Measurements from ENCODE around the gene CREB3L2.

The CREB3L2 gene

GRCh38 chr7:138023618-138024342, 21.9 kb upstream of the CREB3L2 start:
- H3K4me3 ChIP-seq (ENCODE audit: insufficient read depth in 1 of 2, low read depth in 1 of 2, low read length in 2 of 2) = no peak overlapping the region
- no peak overlapping the region for H2BK15ac ChIP-seq (ENCODE audit: low read depth, poor library complexity, severe bottlenecking)
- no peak overlapping the region for H3K4me2 ChIP-seq (ENCODE audit: low read length, poor library complexity, severe bottlenecking)
- no peaks in the 10 kb centered on the region for H3K79me1 ChIP-seq (replicated peaks; ENCODE audit: low read length, poor library complexity, severe bottlenecking)
- no peak overlapping the region for H2AK5ac ChIP-seq (ENCODE audit: low read length, severe bottlenecking)
- no peak overlapping the region for H2BK12ac ChIP-seq (ENCODE audit: low read length in 2 of 2)
- H3K27me3 ChIP-seq (ENCODE audit: control insufficient read depth in 1 of 2, insufficient read depth in 1 of 2, low read length in 2 of 2) = no peaks in the 10 kb centered on the region
- no peak overlapping the region for H3K23ac ChIP-seq (ENCODE audit: low read length in 2 of 2)
- H4K91ac ChIP-seq (ENCODE audit: low read length) = no peak overlapping the region
- H3K14ac ChIP-seq (ENCODE audit: low read length in 2 of 2) = no peak overlapping the region
- WGBS = 96% methylated on average over 3 of the region's 3 CpGs
- no peak overlapping the region for H2BK120ac ChIP-seq (ENCODE audit: low read depth, low read length)
- no peaks in the 10 kb centered on the region for H3K9me3 ChIP-seq (ENCODE audit: control insufficient read depth, low read length)
- no peak overlapping the region for H3K4ac ChIP-seq (ENCODE audit: low read depth in 1 of 2, low read length in 2 of 2)
- H2AFZ ChIP-seq (ENCODE audit: low read depth, low read length) = no peak overlapping the region
- H3K9ac ChIP-seq (ENCODE audit: low read length) = no peak overlapping the region
- no peaks in the 10 kb centered on the region for H3K4me1 ChIP-seq (ENCODE audit: control insufficient read depth, insufficient read depth, low read depth, low read length)
- no peak overlapping the region for H4K8ac ChIP-seq (ENCODE audit: low read length)
- no peak for DNase-seq
- H3K18ac ChIP-seq (ENCODE audit: low read depth in 1 of 2, low read length in 2 of 2) = no peak overlapping the region
- no peak overlapping the region for H3K27ac ChIP-seq (ENCODE audit: low read length, poor library complexity, severe bottlenecking)
- no peaks in the 10 kb centered on the region for H3K36me3 ChIP-seq (ENCODE audit: control insufficient read depth in 1 of 2, insufficient read depth in 2 of 2, low read depth in 1 of 2, low read length in 2 of 2)
- no peak overlapping the region for H2BK5ac ChIP-seq (ENCODE audit: low read depth, low read length, poor library complexity, severe bottlenecking)

- H2AFZ ChIP-seq (ENCODE audit: low read depth, low read length) = no peak overlapping the region
- no peak overlapping the region for H3K18ac ChIP-seq (ENCODE audit: low read depth in 1 of 2, low read length in 2 of 2)
Observed at GRCh38 chr7:138021889-138022288, 20.0 kb upstream of the CREB3L2 start.

DNA sequence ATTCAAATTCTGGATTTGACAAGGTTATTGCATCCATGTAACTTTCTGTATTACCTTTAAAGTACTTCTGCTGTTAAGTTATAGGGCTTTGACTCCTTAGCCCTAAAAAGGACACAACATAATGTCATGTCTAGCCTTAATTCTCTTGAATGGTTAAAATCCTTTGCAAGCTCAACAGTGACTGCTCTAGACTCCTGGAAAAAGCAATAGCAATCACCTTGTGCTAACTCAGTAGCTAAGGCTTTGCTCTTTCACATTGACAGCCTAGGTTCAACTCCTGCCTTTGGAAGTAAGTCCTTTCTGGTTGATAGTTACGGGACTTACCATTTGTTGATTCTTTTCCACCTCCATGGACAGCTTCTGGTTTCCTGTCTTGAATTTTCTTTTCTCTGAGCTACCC, 16.1 kb upstream of the CREB3L2 start:
- Histone ChIP-seq H3K9ac (ENCODE audit: low read length) (no peak overlapping the region), H3K4me1 (ENCODE audit: control insufficient read depth, insufficient read depth, low read depth, low read length) (no peaks in the 10 kb centered on the region), H2BK120ac (ENCODE audit: low read depth, low read length) (no peak overlapping the region), H2BK12ac (ENCODE audit: low read length in 2 of 2) (no peak overlapping the region), H3K4ac (ENCODE audit: low read depth in 1 of 2, low read length in 2 of 2) (no peak overlapping the region), H3K27ac (ENCODE audit: low read length, poor library complexity, severe bottlenecking) (no peak overlapping the region), H3K23ac (ENCODE audit: low read length in 2 of 2) (no peak overlapping the region), H3K18ac (ENCODE audit: low read depth in 1 of 2, low read length in 2 of 2) (no peak overlapping the region), H2BK5ac (ENCODE audit: low read depth, low read length, poor library complexity, severe bottlenecking) (no peak overlapping the region), H3K27me3 (ENCODE audit: control insufficient read depth in 1 of 2, insufficient read depth in 1 of 2, low read length in 2 of 2) (no peaks in the 10 kb centered on the region), H2AK5ac (ENCODE audit: low read length, severe bottlenecking) (no peak overlapping the region), H3K36me3 (ENCODE audit: control insufficient read depth in 1 of 2, insufficient read depth in 2 of 2, low read depth in 1 of 2, low read length in 2 of 2) (no peaks in the 10 kb centered on the region), H3K14ac (ENCODE audit: low read length in 2 of 2) (no peak overlapping the region), H2AFZ (ENCODE audit: low read depth, low read length) (no peak overlapping the region), H4K91ac (ENCODE audit: low read length) (no peak overlapping the region), H3K4me3 (ENCODE audit: insufficient read depth in 1 of 2, low read depth in 1 of 2, low read length in 2 of 2) (no peak overlapping the region), H3K79me1 (replicated peaks; ENCODE audit: low read length, poor library complexity, severe bottlenecking) (no peaks in the 10 kb centered on the region), H2BK15ac (ENCODE audit: low read depth, poor library complexity, severe bottlenecking) (no peak overlapping the region), H4K8ac (ENCODE audit: low read length) (no peak overlapping the region), H3K4me2 (ENCODE audit: low read length, poor library complexity, severe bottlenecking) (no peak overlapping the region), H3K9me3 (ENCODE audit: control insufficient read depth, low read length) (no peaks in the 10 kb centered on the region)
- no peak for DNase-seq
- WGBS = 96% methylated on average over 1 of the region's 1 CpG

More at GRCh38 chr7:138021889-138022288, 20.0 kb upstream of the CREB3L2 start:
- no peak overlapping the region for H3K14ac ChIP-seq (ENCODE audit: low read length in 2 of 2)
- H3K4ac ChIP-seq (ENCODE audit: low read depth in 1 of 2, low read length in 2 of 2) = no peak overlapping the region
- no peak for DNase-seq
- H4K8ac ChIP-seq (ENCODE audit: low read length) = no peak overlapping the region
- H2BK12ac ChIP-seq (ENCODE audit: low read length in 2 of 2) = no peak overlapping the region
- no peak overlapping the region for H3K4me2 ChIP-seq (ENCODE audit: low read length, poor library complexity, severe bottlenecking)
- H2BK120ac ChIP-seq (ENCODE audit: low read depth, low read length) = no peak overlapping the region
- H3K9me3 ChIP-seq (ENCODE audit: control insufficient read depth, low read length) = no peaks in the 10 kb centered on the region
- no peak overlapping the region for H2BK5ac ChIP-seq (ENCODE audit: low read depth, low read length, poor library complexity, severe bottlenecking)
- no peak overlapping the region for H3K4me3 ChIP-seq (ENCODE audit: insufficient read depth in 1 of 2, low read depth in 1 of 2, low read length in 2 of 2)
- no peak overlapping the region for H3K27ac ChIP-seq (ENCODE audit: low read length, poor library complexity, severe bottlenecking)
- no peaks in the 10 kb centered on the region for H3K27me3 ChIP-seq (ENCODE audit: control insufficient read depth in 1 of 2, insufficient read depth in 1 of 2, low read length in 2 of 2)
- no peak overlapping the region for H2AK5ac ChIP-seq (ENCODE audit: low read length, severe bottlenecking)
- no peak overlapping the region for H3K9ac ChIP-seq (ENCODE audit: low read length)
- no peaks in the 10 kb centered on the region for H3K79me1 ChIP-seq (replicated peaks; ENCODE audit: low read length, poor library complexity, severe bottlenecking)
- no peak overlapping the region for H2BK15ac ChIP-seq (ENCODE audit: low read depth, poor library complexity, severe bottlenecking)
- H3K36me3 ChIP-seq (ENCODE audit: control insufficient read depth in 1 of 2, insufficient read depth in 2 of 2, low read depth in 1 of 2, low read length in 2 of 2) = no peaks in the 10 kb centered on the region
- no peak overlapping the region for H3K23ac ChIP-seq (ENCODE audit: low read length in 2 of 2)
- no peaks in the 10 kb centered on the region for H3K4me1 ChIP-seq (ENCODE audit: control insufficient read depth, insufficient read depth, low read depth, low read length)
- H4K91ac ChIP-seq (ENCODE audit: low read length) = no peak overlapping the region
- 90% methylated on average over 2 of the region's 6 CpGs for WGBS

DNA sequence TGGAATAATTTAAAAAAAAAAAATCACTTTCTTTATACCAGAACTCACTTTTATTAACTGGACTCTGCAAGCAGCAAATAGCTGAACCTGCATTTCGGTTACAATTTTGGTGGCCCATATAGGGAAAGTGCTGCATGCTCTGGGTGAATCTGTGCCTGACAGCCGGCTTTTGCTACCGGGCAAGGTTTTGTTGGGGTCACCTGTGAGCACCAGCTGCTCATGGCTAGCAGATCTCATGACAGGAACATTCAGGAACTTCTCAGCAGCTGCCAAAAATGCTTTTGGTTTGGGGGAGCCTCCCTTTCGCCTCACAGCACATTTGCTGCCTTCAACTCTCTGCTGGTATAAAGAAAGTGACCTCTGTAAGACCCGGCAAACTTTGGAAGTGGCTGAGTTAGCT, 13.2 kb upstream of the CREB3L2 start:
- H3K9me3 ChIP-seq (ENCODE audit: control insufficient read depth, low read length) = no peaks in the 10 kb centered on the region
- no peaks in the 10 kb centered on the region for H3K79me1 ChIP-seq (replicated peaks; ENCODE audit: low read length, poor library complexity, severe bottlenecking)
- no peak overlapping the region for H2BK12ac ChIP-seq (ENCODE audit: low read length in 2 of 2)
- H3K23ac ChIP-seq (ENCODE audit: low read length in 2 of 2) = no peak overlapping the region
- no peak overlapping the region for H2BK15ac ChIP-seq (ENCODE audit: low read depth, poor library complexity, severe bottlenecking)
- H3K4me2 ChIP-seq (ENCODE audit: low read length, poor library complexity, severe bottlenecking) = no peak overlapping the region
- no peak overlapping the region for H3K14ac ChIP-seq (ENCODE audit: low read length in 2 of 2)
- 82% methylated on average over 5 of the region's 5 CpGs for WGBS
- no peak overlapping the region for H3K4ac ChIP-seq (ENCODE audit: low read depth in 1 of 2, low read length in 2 of 2)
- no peak overlapping the region for H4K8ac ChIP-seq (ENCODE audit: low read length)
- H2AFZ ChIP-seq (ENCODE audit: low read depth, low read length) = no peak overlapping the region
- H3K27me3 ChIP-seq (ENCODE audit: control insufficient read depth in 1 of 2, insufficient read depth in 1 of 2, low read length in 2 of 2) = no peaks in the 10 kb centered on the region
- no peak overlapping the region for H2BK5ac ChIP-seq (ENCODE audit: low read depth, low read length, poor library complexity, severe bottlenecking)
- H3K27ac ChIP-seq (ENCODE audit: low read length, poor library complexity, severe bottlenecking) = no peak overlapping the region
- no peak overlapping the region for H3K4me3 ChIP-seq (ENCODE audit: insufficient read depth in 1 of 2, low read depth in 1 of 2, low read length in 2 of 2)
- no peak overlapping the region for H3K9ac ChIP-seq (ENCODE audit: low read length)
- H4K91ac ChIP-seq (ENCODE audit: low read length) = no peak overlapping the region
- no peak overlapping the region for H2BK120ac ChIP-seq (ENCODE audit: low read depth, low read length)
- DNase-seq = no peak
- H3K4me1 ChIP-seq (ENCODE audit: control insufficient read depth, insufficient read depth, low read depth, low read length) = no peaks in the 10 kb centered on the region
- H3K36me3 ChIP-seq (ENCODE audit: control insufficient read depth in 1 of 2, insufficient read depth in 2 of 2, low read depth in 1 of 2, low read length in 2 of 2) = no peaks in the 10 kb centered on the region
- H3K18ac ChIP-seq (ENCODE audit: low read depth in 1 of 2, low read length in 2 of 2) = no peak overlapping the region
- no peak overlapping the region for H2AK5ac ChIP-seq (ENCODE audit: low read length, severe bottlenecking)

Measured in mesenchymal stem cell (in vitro differentiated cells and primary cell).